ENCODE results near the gene MRPS31.

- TF ChIP-seq, protein P1, sequence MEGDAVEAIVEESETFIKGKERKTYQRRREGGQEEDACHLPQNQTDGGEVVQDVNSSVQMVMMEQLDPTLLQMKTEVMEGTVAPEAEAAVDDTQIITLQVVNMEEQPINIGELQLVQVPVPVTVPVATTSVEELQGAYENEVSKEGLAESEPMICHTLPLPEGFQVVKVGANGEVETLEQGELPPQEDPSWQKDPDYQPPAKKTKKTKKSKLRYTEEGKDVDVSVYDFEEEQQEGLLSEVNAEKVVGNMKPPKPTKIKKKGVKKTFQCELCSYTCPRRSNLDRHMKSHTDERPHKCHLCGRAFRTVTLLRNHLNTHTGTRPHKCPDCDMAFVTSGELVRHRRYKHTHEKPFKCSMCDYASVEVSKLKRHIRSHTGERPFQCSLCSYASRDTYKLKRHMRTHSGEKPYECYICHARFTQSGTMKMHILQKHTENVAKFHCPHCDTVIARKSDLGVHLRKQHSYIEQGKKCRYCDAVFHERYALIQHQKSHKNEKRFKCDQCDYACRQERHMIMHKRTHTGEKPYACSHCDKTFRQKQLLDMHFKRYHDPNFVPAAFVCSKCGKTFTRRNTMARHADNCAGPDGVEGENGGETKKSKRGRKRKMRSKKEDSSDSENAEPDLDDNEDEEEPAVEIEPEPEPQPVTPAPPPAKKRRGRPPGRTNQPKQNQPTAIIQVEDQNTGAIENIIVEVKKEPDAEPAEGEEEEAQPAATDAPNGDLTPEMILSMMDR (IDR thresholded peaks at IDR 0.05): no peak
- no peak for TF ChIP-seq EZH2 (IDR thresholded peaks at IDR 0.05; ENCODE audit: borderline replicate concordance, insufficient read depth, low read depth, low read length, poor library complexity, severe bottlenecking)
Observed at GRCh38 chr13:40765602-40766001, 5.4 kb downstream of the MRPS31 start.

Data from B cell (primary cell).